ENCODE data around the gene RPL32. TPM values are rescaled to one million over a fixed set of nuclear protein-coding genes. Genes with fewer than 3 reads are reported as not detected.

Gene RPL32
- total and polyA plus RNA-seq, 9 of the 15 experiments (the other 6 are each of a cell fraction or from before 2014, with no cell fraction given), result 2,738 to 6,200 (median 4,286) TPM

DNA sequence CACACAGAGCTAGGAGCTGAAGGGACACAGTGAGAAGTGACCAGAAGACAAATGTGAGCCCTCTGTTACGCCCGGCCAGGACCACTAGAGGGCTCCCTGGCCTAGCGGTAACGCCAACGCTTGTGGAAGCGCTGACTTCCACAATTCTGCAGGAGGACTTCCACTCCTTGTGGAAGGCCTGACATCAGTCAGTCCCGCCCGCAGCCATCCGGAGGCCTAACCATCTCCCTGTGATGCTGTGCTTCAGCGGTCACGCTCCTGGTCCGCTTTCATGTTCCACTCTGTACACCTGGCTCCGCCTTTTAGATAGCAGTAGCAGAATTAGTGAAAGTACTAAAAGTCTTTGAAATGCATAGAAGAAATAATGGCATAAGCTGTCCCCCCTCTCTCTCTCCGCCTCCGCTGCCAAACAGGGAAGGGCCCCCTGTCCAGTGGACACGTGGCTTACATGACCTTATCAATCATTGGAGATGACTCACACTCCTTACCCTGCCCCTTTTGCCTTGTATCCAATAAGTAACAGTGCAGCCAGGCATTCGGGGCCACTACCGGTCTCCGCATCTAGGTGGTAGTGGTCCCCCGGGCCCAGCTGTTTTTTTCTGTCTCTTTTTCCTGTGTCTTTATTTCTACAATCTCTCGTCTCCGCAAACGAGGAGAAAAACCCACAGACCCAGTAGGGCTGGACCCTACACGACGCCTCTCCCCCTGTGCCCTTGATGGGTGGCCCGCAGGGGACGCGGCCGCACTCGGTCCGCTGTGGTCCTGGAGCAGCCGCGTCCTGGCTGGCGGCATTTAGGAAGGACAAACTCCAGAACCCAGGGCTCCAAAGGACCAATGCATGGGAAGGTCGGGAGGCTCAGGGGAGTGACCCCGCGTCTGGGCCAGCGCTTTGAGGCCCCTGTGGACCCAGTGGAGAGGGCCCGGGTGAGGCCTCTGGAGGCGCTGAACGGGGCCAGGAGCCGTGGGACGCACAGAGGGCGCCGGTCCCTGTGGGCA, 27.0 kb upstream of the RPL32 start (continued):
- TF ChIP-seq, protein P1, sequence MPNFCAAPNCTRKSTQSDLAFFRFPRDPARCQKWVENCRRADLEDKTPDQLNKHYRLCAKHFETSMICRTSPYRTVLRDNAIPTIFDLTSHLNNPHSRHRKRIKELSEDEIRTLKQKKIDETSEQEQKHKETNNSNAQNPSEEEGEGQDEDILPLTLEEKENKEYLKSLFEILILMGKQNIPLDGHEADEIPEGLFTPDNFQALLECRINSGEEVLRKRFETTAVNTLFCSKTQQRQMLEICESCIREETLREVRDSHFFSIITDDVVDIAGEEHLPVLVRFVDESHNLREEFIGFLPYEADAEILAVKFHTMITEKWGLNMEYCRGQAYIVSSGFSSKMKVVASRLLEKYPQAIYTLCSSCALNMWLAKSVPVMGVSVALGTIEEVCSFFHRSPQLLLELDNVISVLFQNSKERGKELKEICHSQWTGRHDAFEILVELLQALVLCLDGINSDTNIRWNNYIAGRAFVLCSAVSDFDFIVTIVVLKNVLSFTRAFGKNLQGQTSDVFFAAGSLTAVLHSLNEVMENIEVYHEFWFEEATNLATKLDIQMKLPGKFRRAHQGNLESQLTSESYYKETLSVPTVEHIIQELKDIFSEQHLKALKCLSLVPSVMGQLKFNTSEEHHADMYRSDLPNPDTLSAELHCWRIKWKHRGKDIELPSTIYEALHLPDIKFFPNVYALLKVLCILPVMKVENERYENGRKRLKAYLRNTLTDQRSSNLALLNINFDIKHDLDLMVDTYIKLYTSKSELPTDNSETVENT (CRISPR knock-in tag; IDR thresholded peaks at IDR 0.05), result peak; percentile 79
- TF ChIP-seq, protein P2, sequence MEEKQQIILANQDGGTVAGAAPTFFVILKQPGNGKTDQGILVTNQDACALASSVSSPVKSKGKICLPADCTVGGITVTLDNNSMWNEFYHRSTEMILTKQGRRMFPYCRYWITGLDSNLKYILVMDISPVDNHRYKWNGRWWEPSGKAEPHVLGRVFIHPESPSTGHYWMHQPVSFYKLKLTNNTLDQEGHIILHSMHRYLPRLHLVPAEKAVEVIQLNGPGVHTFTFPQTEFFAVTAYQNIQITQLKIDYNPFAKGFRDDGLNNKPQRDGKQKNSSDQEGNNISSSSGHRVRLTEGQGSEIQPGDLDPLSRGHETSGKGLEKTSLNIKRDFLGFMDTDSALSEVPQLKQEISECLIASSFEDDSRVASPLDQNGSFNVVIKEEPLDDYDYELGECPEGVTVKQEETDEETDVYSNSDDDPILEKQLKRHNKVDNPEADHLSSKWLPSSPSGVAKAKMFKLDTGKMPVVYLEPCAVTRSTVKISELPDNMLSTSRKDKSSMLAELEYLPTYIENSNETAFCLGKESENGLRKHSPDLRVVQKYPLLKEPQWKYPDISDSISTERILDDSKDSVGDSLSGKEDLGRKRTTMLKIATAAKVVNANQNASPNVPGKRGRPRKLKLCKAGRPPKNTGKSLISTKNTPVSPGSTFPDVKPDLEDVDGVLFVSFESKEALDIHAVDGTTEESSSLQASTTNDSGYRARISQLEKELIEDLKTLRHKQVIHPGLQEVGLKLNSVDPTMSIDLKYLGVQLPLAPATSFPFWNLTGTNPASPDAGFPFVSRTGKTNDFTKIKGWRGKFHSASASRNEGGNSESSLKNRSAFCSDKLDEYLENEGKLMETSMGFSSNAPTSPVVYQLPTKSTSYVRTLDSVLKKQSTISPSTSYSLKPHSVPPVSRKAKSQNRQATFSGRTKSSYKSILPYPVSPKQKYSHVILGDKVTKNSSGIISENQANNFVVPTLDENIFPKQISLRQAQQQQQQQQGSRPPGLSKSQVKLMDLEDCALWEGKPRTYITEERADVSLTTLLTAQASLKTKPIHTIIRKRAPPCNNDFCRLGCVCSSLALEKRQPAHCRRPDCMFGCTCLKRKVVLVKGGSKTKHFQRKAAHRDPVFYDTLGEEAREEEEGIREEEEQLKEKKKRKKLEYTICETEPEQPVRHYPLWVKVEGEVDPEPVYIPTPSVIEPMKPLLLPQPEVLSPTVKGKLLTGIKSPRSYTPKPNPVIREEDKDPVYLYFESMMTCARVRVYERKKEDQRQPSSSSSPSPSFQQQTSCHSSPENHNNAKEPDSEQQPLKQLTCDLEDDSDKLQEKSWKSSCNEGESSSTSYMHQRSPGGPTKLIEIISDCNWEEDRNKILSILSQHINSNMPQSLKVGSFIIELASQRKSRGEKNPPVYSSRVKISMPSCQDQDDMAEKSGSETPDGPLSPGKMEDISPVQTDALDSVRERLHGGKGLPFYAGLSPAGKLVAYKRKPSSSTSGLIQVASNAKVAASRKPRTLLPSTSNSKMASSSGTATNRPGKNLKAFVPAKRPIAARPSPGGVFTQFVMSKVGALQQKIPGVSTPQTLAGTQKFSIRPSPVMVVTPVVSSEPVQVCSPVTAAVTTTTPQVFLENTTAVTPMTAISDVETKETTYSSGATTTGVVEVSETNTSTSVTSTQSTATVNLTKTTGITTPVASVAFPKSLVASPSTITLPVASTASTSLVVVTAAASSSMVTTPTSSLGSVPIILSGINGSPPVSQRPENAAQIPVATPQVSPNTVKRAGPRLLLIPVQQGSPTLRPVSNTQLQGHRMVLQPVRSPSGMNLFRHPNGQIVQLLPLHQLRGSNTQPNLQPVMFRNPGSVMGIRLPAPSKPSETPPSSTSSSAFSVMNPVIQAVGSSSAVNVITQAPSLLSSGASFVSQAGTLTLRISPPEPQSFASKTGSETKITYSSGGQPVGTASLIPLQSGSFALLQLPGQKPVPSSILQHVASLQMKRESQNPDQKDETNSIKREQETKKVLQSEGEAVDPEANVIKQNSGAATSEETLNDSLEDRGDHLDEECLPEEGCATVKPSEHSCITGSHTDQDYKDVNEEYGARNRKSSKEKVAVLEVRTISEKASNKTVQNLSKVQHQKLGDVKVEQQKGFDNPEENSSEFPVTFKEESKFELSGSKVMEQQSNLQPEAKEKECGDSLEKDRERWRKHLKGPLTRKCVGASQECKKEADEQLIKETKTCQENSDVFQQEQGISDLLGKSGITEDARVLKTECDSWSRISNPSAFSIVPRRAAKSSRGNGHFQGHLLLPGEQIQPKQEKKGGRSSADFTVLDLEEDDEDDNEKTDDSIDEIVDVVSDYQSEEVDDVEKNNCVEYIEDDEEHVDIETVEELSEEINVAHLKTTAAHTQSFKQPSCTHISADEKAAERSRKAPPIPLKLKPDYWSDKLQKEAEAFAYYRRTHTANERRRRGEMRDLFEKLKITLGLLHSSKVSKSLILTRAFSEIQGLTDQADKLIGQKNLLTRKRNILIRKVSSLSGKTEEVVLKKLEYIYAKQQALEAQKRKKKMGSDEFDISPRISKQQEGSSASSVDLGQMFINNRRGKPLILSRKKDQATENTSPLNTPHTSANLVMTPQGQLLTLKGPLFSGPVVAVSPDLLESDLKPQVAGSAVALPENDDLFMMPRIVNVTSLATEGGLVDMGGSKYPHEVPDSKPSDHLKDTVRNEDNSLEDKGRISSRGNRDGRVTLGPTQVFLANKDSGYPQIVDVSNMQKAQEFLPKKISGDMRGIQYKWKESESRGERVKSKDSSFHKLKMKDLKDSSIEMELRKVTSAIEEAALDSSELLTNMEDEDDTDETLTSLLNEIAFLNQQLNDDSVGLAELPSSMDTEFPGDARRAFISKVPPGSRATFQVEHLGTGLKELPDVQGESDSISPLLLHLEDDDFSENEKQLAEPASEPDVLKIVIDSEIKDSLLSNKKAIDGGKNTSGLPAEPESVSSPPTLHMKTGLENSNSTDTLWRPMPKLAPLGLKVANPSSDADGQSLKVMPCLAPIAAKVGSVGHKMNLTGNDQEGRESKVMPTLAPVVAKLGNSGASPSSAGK (IDR thresholded peaks at IDR 0.05), result peak; percentile 84
- TF ChIP-seq, protein P3, sequence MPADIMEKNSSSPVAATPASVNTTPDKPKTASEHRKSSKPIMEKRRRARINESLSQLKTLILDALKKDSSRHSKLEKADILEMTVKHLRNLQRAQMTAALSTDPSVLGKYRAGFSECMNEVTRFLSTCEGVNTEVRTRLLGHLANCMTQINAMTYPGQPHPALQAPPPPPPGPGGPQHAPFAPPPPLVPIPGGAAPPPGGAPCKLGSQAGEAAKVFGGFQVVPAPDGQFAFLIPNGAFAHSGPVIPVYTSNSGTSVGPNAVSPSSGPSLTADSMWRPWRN (IDR thresholded peaks at IDR 0.05; ENCODE audit: low read depth), result peak; percentile 58; the same call in 1 of the 2 replicates
- TF ChIP-seq HMG20A (CRISPR knock-in tag; conservative IDR thresholded peaks at IDR 0.05) (no peak), ETV6 (IDR thresholded peaks at IDR 0.05; ENCODE audit: borderline replicate concordance in 1 of 2, low read depth in 2 of 2, low read length in 1 of 2) (peak in 1 of 2 experiments; percentile 14; a peak in 2 of 4 replicates), ETV6 (CRISPR knock-in tag; IDR thresholded peaks at IDR 0.05; ENCODE audit: borderline replicate concordance) (no peak), NR2C2 (CRISPR knock-in tag; IDR thresholded peaks at IDR 0.05) (no peak), NR2C2 (tag; IDR thresholded peaks at IDR 0.05) (peak; percentile 72)
- TF ChIP-seq, protein P4, sequence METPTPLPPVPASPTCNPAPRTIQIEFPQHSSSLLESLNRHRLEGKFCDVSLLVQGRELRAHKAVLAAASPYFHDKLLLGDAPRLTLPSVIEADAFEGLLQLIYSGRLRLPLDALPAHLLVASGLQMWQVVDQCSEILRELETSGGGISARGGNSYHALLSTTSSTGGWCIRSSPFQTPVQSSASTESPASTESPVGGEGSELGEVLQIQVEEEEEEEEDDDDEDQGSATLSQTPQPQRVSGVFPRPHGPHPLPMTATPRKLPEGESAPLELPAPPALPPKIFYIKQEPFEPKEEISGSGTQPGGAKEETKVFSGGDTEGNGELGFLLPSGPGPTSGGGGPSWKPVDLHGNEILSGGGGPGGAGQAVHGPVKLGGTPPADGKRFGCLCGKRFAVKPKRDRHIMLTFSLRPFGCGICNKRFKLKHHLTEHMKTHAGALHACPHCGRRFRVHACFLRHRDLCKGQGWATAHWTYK (CRISPR knock-in tag; IDR thresholded peaks at IDR 0.05), result peak; percentile 58; the same call in 1 of the 2 replicates
